Astrocyte of the spinal cord (primary cell): ENCODE results near the gene MUC2.

Experiments used
- DNase-seq: peaks from one replicate; pipeline ENCODE4 v3.0.0; 2011; ENCODE audit warnings: low read depth, low spot score
- H3K4me3 ChIP-seq: 2 replicates; pipeline ENCODE4 v1.5.1; 2011; ENCODE audit warnings: low read depth, mild to moderate bottlenecking, low read length, moderate library complexity
- in situ Hi-C: cut with HindIII; loops from 2 replicates; pipeline ENCODE4 v1.10.0; 2017; ENCODE audit warnings: low sequenced_read_pairs
- TF ChIP-seq, protein P1 (sequence below): IDR thresholded peaks from 2 replicates; pipeline ENCODE4 v1.5.1; 2012; ENCODE audit warnings: low read depth, mild to moderate bottlenecking, low read length, inconsistent platforms

The MUC2 gene

DNA sequence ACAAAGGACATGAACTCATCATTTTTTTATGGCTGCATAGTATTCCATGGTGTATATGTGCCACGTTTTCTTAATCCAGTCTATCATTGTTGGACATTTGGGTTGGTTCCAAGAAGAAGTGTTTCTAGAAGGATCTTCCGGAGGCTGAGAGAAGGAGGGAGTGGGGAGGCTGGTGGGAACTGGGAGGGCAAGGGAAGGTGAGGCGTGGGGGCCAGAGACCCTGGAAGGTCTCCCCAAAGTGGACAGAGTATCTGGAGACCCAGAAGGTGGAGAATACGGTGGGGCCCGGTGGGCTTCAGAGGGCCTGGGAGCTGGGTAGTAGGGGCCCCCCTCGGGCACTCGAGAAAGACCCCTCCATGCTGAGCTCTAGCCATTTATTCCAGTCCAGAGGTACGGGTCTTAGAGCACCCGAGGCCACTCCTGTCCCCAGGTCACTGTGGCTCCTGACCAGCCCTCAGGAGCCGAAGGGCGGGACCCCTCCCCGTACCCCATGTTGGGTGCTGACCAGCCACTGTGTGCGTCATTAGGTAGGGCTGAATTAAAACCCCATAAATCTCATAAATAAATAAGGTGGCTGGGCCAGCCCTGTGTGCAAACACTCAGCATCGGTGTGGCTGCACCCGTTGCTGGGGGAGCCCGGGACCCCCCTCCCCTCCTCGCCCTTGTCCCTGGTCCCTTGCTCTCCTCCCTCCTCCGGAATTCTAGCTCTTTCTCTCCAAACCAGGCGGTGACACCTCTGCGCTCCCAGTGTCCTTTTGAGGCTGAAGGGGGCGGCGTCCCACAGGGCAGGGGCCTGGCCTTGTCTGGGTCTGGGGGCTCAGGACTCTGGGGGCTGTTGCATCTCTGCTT, 44.3 kb downstream of the MUC2 start:
- TF ChIP-seq, protein P1, sequence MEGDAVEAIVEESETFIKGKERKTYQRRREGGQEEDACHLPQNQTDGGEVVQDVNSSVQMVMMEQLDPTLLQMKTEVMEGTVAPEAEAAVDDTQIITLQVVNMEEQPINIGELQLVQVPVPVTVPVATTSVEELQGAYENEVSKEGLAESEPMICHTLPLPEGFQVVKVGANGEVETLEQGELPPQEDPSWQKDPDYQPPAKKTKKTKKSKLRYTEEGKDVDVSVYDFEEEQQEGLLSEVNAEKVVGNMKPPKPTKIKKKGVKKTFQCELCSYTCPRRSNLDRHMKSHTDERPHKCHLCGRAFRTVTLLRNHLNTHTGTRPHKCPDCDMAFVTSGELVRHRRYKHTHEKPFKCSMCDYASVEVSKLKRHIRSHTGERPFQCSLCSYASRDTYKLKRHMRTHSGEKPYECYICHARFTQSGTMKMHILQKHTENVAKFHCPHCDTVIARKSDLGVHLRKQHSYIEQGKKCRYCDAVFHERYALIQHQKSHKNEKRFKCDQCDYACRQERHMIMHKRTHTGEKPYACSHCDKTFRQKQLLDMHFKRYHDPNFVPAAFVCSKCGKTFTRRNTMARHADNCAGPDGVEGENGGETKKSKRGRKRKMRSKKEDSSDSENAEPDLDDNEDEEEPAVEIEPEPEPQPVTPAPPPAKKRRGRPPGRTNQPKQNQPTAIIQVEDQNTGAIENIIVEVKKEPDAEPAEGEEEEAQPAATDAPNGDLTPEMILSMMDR: no peak
- DNase-seq: no peak
- H3K4me3 ChIP-seq: no peak overlapping the region
- in situ Hi-C loops: no loop called here

- TF ChIP-seq, protein P1: no peak
- no peak overlapping the region for H3K4me3 ChIP-seq
- no peak for DNase-seq
- in situ Hi-C loops: no loop called here
These were observed 45.0 kb downstream of the MUC2 start for GRCh38 chr11:1119604-1120146.

GRCh38 chr11:1120532-1121330, 46.1 kb downstream of the MUC2 start:
- in situ Hi-C loops: no loop called here
- H3K4me3 ChIP-seq: no peak overlapping the region
- TF ChIP-seq, protein P1: no peak
- DNase-seq: no peak

DNA sequence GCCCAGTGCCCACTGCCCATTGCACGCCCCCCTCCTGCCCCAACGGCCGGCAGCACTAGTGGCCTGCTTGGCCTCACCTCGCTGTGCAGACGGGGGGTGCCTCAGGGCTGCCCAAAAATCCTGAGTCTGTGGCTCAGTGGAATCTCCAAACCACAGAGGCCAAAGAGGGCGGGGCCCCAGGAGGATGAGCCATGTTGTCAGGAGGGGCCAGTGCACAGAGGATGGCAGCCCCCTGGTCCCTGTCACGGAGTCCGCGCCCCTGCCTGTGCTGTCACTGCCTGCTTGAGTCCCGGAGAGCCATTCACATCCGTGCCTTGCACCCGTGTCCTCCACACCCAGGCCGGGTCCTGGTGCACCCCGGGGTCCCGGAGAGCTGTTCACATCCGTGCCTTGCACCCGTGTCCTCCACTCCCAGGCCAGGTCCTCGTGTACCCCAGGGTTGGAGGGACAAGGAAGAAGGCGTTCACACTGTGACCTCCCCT, 46.7 kb downstream of the MUC2 start:
- in situ Hi-C loops: no loop called here
- H3K4me3 ChIP-seq: no peak overlapping the region
- TF ChIP-seq, protein P1: no peak
- no peak for DNase-seq

DNA sequence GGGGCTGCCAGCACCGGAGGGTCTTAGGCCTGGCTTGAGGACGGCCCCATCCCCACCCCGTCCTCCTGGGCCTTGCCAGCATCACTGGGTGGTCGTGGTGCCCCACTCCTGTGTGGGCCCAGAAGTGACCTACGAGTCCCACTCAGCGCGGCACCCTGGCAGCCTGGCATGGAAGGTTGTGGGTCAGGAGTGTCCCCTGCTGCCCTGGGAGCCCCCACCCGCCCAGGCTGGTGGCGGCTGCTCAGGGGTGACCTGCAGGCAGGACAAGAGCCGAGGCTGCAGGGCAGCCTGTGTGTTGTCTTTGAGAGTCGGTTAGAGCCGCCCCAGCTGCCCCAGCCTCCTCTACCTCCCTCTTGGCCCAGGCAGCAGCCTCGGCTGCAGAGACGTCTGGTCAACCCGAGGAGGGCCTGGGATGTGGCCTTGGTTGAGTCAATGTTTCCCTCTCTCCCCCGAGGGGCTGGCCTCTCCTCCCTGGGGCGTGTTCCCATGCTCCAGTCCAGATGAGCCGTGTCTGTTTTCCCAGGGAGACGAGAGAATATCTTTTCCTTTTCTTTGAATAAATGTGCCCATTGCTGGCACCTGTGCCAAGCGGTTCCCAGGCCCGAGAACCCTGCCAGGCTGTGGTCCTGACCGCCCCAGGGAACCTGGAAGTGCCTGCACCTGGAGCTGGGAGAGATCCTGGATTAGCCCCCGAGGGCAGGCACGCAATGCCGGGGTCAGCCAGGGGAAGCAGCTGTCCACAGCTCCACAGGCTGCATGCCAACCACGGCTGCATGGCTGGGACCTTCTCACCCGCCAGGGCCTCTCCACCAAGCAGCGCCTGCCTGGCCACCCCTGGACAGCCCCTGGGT, 47.4 kb downstream of the MUC2 start:
- no peak for DNase-seq
- H3K4me3 ChIP-seq: no peak overlapping the region
- in situ Hi-C loops: no loop called here
- TF ChIP-seq, protein P1: no peak

DNA sequence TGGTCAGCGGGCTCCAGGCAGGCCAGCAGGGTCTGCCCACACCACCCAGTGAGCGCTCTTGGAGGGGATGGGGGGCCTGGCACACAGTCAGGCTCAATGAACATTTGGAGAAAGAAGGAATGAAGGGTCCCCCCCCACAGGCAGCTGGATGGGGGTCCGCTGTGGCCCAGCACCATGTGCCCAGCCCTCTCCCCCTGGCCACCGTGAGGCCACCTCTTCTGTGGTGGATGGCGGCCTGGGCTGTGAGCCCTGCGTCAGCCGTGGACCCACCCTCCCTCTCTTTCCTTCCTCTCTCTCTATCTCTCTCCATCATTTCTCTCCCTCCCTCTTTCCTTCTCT, 48.0 kb downstream of the MUC2 start:
- in situ Hi-C loops: no loop called here
- TF ChIP-seq, protein P1: no peak
- no peak for DNase-seq
- H3K4me3 ChIP-seq: no peak overlapping the region
